Esophagus squamous epithelium (tissue), 4 donors: ENCODE results near the gene POM121C.
"Not testable (repeated sequence)": the region's sequence is repeated elsewhere in the genome, so short reads cannot be mapped to it uniquely, and the experiment has no call there.

Experiments used
- POLR2A ChIP-seq, 4 donors: fragments of 450-650 bp; IDR thresholded peaks; one replicate each; pipeline ENCODE4 v1.6.1; 2017; ENCODE audit warnings: antibody characterized with exemption in 4 of 4, mild to moderate bottlenecking in 4 of 4, moderate library complexity in 3 of 4
- TF ChIP-seq, protein P1 (sequence below), 6 experiments: fragments of 450-650 bp in 4 of 6; fragments of 200-600 bp in 2 of 6; sonication (generic) in 2 of 6; IDR thresholded peaks; one replicate each; pipeline ENCODE4 v1.5.1; 2016 to 2019; ENCODE audit warnings: antibody characterized with exemption in 6 of 6, mild to moderate bottlenecking in 4 of 6, moderate library complexity in 4 of 6

DNA sequence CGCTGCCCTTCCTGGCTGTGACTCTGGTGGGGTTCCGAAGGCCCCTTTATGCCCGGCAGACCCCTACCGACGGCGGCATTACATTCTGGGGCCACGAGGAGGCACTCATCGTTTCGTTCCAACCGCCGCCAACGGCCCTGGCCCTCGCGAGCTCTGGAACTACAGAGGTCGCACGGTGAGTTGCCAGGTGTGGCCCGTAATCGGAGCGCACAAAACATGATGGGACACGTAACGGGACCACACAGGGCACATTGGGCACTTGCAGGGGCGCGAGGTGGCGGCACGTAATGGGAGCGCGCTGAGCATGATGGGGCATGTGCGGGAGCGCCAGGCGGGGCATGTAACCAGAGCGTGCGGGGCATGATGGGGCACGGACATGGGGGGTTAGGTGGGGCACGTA is 90.8 kb downstream of the POM121C start, which contains the start of gene TRIM73:
- TF ChIP-seq, protein P1, sequence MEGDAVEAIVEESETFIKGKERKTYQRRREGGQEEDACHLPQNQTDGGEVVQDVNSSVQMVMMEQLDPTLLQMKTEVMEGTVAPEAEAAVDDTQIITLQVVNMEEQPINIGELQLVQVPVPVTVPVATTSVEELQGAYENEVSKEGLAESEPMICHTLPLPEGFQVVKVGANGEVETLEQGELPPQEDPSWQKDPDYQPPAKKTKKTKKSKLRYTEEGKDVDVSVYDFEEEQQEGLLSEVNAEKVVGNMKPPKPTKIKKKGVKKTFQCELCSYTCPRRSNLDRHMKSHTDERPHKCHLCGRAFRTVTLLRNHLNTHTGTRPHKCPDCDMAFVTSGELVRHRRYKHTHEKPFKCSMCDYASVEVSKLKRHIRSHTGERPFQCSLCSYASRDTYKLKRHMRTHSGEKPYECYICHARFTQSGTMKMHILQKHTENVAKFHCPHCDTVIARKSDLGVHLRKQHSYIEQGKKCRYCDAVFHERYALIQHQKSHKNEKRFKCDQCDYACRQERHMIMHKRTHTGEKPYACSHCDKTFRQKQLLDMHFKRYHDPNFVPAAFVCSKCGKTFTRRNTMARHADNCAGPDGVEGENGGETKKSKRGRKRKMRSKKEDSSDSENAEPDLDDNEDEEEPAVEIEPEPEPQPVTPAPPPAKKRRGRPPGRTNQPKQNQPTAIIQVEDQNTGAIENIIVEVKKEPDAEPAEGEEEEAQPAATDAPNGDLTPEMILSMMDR (IDR thresholded peaks at IDR 0.05), result not testable (repeated sequence)
- not testable (repeated sequence) for TF ChIP-seq POLR2A (IDR thresholded peaks at IDR 0.05)
